Tongue (tissue), 2 donors: ENCODE results near the gene FYN. TPM values are rescaled to one million over a fixed set of nuclear protein-coding genes. Genes with fewer than 3 reads are reported as not detected.
A peak's percentile ranks its signal among the peaks of the same experiment; 100 is the strongest.
"Not testable (repeated sequence)": the region's sequence is repeated elsewhere in the genome, so short reads cannot be mapped to it uniquely, and the experiment has no call there.

ENCODE experiments used
- DNase-seq: peaks from one replicate; pipeline ENCODE4 v3.0.0-alpha.2; 2015
- total RNA-seq: library from RNA; depleted of rRNA; stranded (reverse); fragments of >200 nt; gene quantifications from one replicate; pipeline ENCODE4 v1.2.3, GENCODE V29; 2014

Gene FYN
- total RNA-seq, 1 donor from 2014 or later, result 139 TPM

DNA sequence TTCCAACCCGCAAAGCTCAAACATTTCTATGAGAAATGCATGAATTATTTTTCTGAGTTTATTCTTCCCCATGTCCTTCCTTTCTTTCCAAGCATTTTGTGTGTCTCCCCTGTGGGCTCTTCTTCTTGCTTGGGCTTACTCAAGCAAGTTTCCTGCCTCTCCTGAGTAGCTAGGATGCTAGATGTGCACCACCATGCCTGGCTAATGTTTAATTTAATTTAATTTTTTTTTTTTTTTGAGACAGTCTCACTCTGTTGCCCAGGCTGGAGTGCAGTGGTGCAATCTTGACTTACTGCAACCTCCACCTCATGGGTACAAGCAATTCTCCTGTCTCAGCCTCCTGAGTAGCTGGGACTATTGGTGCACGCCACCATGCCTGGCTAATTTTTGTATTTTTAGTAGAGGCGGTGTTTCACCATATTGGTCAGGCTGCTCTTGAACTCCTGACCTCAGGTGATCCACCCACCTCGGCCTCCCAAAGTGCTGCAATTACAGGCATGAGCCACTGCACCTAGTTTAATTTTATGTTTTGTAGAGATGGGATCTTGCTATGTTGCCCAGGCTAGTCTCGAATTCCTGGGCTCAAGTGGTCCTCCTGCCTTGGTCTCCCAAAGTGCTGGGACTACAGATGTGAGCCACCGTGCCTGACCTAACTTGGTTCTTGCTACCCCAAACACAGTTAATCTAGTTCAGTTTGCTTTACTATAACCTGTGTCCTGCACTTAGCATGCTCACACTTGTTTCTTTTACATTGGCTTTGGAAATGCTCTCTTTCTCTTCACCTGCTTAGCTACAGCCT lies 192.2 kb downstream of the FYN start:
- not testable (repeated sequence) for DNase-seq

DNA sequence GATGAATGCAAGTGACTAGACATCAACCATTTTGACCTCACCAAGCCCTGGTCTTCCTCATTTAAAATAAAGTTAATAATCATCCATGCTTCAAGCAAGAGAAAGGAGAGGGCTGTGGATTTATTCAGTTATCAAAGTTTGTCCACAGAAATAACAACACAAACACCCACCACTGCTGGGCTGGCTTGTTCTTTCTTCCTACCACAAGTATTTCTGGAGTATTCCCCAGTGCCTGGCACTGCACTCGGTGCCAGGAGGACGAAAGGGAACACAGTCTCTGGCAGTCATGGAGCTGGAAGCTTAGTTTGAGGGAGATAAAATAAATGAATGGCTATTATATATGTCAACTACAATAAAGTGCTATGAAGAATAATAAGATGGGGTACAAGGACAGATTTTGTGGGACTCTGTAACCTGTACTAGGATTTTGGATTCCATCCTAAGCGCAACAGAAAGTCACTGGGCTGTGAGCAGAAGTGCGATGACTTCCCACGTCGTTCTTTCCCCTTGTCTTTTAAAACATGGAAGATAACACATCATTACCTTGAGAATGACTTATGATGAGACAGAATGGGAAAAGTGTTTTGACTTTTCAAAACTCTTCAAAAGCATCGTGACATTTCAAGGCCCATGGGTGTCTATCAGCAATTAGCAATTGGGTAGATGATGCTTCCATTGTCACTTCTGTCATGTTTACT lies 193.1 kb downstream of the FYN start:
- no peak for DNase-seq

DNA sequence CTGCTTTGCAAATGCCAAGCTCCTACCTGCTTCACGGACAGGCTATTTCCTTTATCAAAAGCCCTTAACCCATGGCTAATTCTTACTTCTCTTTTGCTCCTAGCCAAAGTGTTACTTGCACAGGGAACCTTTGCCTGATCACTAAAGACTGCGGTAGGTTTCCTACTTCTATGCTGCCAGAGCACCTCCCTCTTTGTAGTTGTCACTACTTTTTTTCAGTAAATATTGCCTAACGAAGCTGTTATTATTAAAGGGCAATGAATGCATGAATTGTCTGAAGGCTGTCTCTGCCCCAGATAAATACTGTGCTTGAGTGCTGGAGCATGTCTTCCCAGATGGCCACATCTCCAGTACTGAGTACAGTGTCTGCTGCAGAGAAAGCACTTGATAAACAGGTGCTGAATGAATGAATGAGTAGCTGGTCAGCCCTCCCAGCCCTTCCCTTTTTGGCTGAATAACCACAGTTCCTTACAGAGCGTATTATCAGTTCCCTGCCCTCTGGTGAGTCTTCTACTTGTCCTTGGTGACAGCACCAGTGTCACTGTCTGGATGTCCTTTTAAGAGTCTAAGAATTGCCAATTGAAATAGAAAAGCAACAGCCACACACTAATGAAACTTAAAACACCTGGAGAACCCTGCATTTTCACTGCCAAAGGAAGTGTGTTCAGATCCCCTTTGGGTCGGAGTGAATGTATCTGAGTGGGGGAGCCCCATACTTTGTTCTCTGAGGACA lies 194.0 kb downstream of the FYN start:
- no peak for DNase-seq

DNA sequence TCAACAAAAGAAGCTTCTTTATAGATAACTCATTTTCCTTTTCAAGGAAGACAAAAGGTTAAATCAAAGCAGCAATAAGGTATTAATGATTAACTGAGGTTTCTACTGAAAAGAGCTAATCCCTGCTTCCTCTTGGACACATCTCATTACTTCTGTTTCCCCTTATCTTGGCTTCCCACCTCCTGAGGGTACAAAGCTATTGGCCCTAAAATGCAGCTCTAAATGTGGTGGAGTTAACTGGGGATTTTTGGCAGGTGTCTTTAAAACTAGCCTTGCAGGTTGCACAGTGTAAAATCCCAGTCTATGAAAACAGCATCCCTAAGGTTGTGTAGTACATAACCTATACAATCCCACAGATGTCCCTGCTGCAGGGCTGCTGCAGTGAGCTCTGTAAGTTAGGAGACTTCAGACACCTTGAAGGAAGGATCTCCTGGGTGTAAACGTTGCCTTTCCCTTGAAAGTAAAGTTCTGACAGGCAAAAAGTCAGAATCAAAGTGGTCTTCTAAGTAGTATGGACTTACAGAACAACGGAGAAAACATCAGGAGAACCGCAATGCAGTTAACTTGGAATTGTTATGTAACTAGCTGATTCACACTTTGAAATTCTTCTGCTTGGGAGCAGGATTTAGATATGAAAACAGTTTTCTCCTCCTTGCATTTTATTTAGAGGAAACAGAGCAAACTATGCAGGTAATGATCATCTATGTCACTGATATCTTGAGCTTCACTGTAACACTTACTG lies 195.8 kb downstream of the FYN start:
- DNase-seq, result no peak

GRCh38 chr6:111676383-111676782 lies 196.9 kb downstream of the FYN start:
- no peak for DNase-seq

- DNase-seq, result no peak
Measured at GRCh38 chr6:111674883-111675282, 198.4 kb downstream of the FYN start.

- DNase-seq, result no peak
Measured at GRCh38 chr6:111674413-111674812, 198.8 kb downstream of the FYN start.

DNA sequence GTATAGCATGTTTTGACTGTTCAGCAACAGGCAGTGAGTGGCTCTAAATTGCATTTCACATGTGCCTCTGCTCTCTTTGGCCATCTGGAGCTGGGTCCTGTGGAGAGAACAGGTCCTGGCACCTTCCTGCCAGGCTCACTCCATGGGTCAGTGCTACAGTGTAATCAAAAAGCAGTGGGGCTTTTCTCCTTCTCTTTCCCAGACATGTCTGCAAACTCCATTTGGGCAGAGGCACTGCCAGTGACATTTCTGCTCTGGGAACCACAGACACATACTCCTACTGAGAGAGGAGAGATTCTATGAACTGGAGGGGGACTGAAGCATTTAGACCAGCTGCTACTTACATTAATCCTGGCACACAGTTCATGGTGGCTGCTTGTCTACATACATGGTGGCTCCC lies 199.3 kb downstream of the FYN start:
- DNase-seq, result peak; percentile 64

DNA sequence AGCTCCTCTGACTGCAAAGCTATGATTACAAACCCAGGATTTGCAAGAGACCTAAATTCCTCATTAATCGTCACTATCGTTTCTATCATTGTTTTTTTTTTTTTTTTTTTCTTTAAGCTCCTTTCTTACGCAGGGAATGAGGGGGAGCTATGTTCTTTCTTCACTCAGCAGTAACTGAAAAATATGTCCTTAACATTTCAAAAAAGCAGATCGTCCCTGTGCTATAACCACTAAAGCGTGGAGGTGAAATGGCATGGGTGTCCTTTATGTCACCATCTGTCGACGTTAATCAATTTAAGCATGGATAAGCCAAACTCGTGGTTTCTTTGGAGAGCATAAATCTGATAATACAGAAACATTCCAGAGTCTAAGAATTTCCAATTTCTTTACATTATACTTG lies 199.7 kb downstream of the FYN start:
- no peak for DNase-seq

DNA sequence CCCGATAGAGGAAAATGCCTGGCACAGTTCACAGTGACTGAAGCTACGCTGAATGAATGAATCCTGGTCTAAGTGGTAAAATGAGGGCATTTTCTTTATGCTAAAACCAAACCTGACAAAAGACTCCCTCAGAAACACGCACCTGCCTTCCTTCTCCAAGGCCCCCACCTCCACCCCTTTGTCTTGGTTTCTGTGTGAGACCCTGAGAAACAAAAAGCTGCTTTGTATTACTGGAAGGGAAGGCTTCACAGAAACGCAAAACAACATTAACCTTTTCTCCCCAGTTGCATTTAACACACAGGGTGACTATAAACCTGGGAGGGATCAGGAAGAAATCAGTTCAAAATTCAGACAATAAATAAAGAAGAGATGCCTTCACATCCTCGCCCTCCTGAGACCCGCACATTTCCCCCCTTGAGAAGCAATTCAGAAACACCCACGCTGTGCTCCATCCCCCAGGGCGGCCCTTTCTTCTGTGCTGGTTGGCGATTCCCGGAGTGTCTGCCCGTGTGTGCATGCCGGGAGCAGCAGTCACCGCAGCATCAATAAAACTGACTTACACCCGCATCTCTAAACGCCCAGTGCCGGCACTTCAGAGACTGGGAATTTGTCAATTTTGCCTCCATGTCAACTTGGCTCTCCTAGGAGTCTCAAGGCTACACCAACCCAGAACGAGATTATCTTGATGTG lies 200.3 kb downstream of the FYN start:
- no peak for DNase-seq

GRCh38 chr6:111669326-111669725 lies 203.9 kb downstream of the FYN start:
- DNase-seq, result no peak

DNA sequence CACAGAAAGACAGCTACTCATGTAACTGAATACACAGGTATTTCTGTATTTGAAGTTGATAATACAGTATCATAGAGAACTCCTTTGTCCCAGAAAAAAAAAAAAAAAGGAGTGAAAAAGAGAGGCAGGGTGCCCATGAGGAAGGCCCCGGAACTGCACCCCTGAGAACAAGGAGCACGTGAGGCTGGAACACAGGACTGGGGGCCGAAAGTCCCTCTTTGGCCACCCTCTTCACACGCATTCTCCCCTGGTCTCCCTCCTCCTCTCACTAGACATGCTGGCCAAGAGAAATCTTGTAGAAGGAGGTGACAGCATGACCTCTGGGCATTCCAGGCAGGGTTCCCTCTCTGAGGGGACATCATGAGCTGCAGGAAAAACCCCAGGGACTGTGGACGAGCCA lies 204.8 kb downstream of the FYN start:
- no peak for DNase-seq

DNA sequence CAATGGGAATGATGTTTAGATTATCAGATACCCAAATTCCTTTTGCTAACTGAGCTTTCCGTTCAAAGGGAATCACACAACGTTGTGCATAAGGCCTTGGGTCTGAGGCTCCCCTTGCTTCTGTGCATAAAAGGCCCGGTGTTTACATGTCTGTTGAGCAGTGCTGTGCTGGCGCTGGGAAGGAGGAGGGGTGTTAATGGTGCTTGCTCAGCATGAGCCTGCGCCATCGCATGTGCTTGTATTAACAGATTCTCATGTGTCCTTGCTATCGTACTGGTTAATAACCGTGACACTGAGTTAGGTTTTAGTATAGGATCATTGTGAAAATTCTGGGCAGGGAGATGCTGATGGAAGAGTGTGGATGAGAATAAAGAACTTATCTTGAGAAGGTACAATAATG lies 205.3 kb downstream of the FYN start:
- peak; percentile 51 for DNase-seq

GRCh38 chr6:111666847-111667246 lies 206.4 kb downstream of the FYN start:
- peak; percentile 33 for DNase-seq

DNA sequence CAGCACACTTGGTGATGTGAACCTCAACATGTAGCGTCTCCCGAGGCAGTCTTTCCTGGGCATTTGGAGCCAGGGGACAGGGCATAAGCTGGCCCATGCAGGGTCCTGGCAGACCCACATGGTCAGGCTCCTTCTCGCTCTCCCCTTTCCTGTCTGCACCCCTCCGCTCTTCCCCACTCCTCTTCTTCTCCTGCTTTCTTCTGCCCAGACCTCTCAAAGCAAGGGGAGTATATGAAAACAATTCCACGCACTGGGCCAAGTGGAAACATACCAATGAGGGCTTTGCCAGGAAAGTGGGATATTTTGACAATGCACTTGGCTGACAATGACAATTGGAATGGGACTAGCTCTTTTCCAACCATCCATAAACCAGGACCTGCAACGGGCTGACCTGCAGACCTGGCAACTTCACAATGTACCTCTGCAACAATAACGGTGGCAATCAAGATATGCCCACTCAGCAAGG lies 208.7 kb downstream of the FYN start:
- peak; percentile 52 for DNase-seq

DNA sequence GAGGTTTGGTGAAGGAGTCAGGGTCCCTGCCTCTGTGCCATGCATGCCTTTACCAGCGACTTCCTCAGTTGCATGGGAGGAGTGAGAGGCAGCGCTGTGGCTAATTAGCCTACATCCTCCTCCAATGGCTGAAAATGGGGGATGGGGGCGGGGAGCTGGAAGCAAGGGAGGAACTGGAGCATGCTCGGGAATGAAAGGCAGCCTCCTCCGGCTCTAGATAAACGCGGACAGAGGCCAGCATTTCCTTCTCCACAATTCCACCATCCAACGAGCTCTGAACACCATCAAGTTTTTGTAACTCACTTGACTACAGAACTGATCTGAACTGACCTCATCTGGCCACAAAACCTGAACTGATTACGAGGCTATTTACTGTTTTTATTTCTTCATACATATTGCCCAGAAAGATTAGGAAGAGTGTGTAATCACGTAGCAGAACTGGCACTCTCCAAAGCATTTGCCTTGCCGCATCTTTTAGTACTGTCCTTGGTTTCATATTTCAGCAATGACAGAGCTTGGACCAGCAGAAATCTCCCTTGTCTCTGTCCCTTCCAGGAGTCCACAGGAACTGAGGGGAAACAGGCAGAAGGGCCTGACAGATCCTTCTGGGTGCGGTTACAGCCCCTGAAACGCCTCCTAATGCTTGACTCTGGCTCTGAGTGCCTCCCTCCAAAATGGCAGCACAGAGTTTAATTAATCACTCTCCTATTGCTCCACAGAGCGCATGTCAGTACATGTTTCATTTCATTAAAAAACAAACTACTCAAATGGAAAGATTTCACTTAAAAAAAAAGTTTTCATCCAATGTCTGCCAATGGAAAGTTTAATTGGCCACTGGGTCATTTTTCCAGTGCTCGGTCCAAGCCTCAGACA lies 209.3 kb downstream of the FYN start:
- DNase-seq, result peak; percentile 85

DNA sequence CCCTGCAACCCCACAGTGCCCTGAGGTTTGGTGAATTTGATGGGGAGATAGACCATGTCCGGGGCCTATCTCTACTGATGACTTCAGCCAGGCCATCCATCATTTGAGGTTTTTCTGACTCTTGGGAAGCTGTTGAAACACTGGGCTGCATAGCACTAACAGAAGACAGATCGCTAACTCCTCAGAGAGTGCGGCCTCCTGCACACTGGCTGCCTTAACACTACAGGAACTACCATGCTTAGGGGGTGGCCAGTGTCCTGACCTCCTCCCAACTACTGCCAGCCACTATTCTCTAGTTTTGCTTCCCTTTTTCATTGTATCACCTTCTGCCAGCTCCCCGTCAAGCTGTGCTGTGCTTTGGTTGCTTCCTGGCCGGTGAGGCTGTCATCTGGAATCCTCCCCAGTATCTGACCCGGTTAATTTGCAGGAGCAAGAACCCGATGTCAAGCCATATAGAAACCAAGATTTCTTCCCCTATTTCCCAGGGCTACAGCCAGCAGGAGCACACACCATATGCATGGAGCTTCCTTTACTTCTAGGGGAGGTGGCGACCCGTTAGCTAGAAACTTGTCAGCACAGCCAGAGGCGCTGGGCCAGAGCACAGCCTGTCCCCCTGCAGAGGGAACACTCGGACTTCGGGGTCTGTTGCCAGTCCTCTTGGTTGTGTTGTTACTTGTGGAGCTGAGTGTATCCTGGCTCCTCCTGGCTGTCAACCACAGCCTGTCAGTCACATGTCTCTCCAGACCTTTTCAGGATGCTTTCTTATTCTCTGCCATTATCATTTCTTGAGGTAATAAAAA lies 210.3 kb downstream of the FYN start:
- DNase-seq, result peak; percentile 66

DNA sequence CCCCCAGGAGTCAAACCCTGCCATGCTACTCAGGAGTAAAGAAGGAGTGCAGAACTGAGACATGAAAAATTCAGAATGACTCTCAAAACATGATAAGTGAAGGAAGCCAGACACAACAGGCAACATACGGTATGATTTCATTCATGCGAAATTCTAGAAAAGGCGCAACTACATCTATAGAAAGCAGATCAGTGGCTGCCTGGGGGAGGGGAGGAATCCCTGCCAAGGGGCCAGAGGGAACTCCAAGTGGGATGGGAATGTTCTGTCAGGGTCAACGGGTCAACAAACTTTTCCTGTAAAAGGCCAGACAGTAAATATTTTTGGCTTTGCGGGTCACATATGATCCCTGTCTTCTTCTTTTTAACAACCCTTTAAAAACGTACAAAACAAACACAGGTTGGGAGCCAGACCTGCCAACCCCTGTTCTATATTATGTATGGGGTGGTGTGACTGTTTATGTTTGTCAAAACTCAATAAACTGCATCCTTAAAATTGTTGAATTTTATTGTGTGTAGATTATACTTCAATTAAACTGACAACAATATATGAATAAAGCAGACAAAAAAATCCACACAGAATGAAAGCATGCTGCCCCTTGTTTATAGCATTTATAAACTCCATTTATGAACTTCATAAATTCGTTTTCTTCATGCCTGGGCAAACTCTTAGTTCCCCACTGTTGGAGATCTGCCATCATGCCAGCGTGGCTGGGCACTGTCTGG lies 211.0 kb downstream of the FYN start:
- DNase-seq, result peak; percentile 76

DNA sequence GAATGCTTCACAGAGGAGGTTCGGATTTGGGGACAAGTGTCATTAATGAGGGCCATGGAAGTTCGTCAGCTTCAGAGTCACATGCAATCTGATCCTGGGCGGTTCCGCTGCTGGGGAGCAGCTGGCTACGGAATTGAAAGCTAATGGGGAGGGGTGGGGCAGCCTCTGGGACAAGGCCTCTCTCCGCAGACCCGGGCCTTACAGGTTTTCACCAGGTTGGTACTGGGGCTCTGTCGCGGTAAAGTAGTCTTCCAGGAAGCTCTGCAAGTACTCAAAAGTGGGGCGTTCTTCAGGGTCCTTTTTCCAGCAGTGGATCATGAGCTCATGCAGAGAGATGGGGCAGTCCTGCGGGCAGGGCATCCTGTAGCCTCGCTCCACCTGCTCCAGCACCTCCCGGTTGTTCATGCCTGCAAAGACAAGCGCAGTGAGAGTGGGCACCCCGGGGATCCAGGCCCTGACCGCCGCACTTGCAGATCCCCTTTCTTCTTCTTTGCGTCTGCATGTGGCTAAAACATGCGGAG lies 211.7 kb downstream of the FYN start:
- peak; percentile 84 for DNase-seq
